K562 (cell line): ENCODE results near the gene VPS37B. TPM values are rescaled to one million over a fixed set of nuclear protein-coding genes. Genes with fewer than 3 reads are reported as not detected.

Experiments
- ATAC-seq: fragments of 200-7000 bp; cut with Tn5 transposase; 3 replicates; pipeline ENCODE4 v1.9.1; 2020; ENCODE audit warnings: moderate library complexity
- BruUV-seq: library from RNA; stranded (reverse); fragments of 400-500 nt; replicated peaks from 2 replicates; lab custom pipeline; 2021; lab: Mats Ljungman, UMichigan
- CTCF ChIA-PET: fragments of 300-600 bp; formaldehyde crosslinking; extraction: SDS; loops from one replicate; lab custom pipeline; 2021; ENCODE audit warnings: low intra/inter-chr PET ratio; lab: Yijun Ruan, JAX
- POLR2A ChIA-PET: fragments of 300-600, 350-650 bp; sonication (Branson Sonifier 250); formaldehyde crosslinking; extraction: SDS; loops from one replicate; lab custom pipeline; 2021; ENCODE audit warnings: antibody characterized with exemption, inconsistent platforms; lab: Yijun Ruan, JAX
- DNase-seq, 4 experiments: peaks; one replicate each; pipeline versions ENCODE4 v3.0.0 to v3.0.0-alpha.2; 2011 to 2018; ENCODE audit warnings: low spot score in 3 of 4, mixed read lengths in 3 of 4; ENCODE audit errors: extremely low read depth in 1 of 4
- FAIRE-seq: peaks from 2 replicates; lab custom pipeline; 2011; peaks lifted over from hg19 to GRCh38; lab: Jason Lieb, UNC
- H2AFZ ChIP-seq: 2 replicates; pipeline ENCODE4 v1.6.0; 2011; ENCODE audit warnings: low read depth, low read length, control low read depth, inconsistent platforms
- H3K27ac ChIP-seq: fragments of 200-600 bp; 3 replicates; pipeline ENCODE4 v1.8.0; 2011; ENCODE audit warnings: low read depth, mild to moderate bottlenecking, control low read depth, inconsistent platforms, low read length, moderate library complexity, mixed read lengths; ENCODE audit errors: extremely low read depth
- H3K27me3 ChIP-seq, 2 experiments: fragments of 300-600 bp in 1 of 2; 2 replicates in 1 of 2; 3 replicates in 1 of 2; pipeline versions ENCODE4 v1.6.0 to v1.8.0; 2011; ENCODE audit warnings: inconsistent platforms in 2 of 2, low read length in 2 of 2, mild to moderate bottlenecking in 1 of 2, mixed read lengths in 1 of 2, moderate library complexity in 1 of 2; ENCODE audit not compliant: control insufficient read depth in 2 of 2, insufficient read depth in 2 of 2
- H3K36me3 ChIP-seq: fragments of 300-600 bp; 3 replicates; pipeline ENCODE4 v1.8.0; 2011; ENCODE audit warnings: mild to moderate bottlenecking, low read length, inconsistent platforms; ENCODE audit not compliant: control insufficient read depth, insufficient read depth
- H3K4me1 ChIP-seq, 2 experiments: fragments of 200-600 bp in 1 of 2; replicated peaks in 1 of 2; 2 replicates in 1 of 2; 3 replicates in 1 of 2; pipeline versions ENCODE4 v1.5.1 to v1.8.0; 2011; ENCODE audit warnings: inconsistent platforms in 2 of 2, low read length in 2 of 2, mild to moderate bottlenecking in 1 of 2, mixed read lengths in 1 of 2, moderate library complexity in 1 of 2; ENCODE audit not compliant: control insufficient read depth in 2 of 2, insufficient read depth in 2 of 2
- H3K4me2 ChIP-seq: 2 replicates; pipeline ENCODE4 v1.6.1; 2011; ENCODE audit warnings: low read length, control low read depth, inconsistent platforms, mixed read lengths; ENCODE audit not compliant: insufficient read depth
- H3K4me3 ChIP-seq: fragments of 200-600 bp; sonication (generic), shearing (Covaris generic); 2 replicates; pipeline ENCODE4 v1.5.1; 2016; ENCODE audit warnings: control low read depth, inconsistent platforms
- H3K79me2 ChIP-seq: fragments of 200-600 bp; 3 replicates; pipeline ENCODE4 v1.8.0; 2011; ENCODE audit warnings: low read length, inconsistent platforms; ENCODE audit not compliant: control insufficient read depth, insufficient read depth
- H3K9ac ChIP-seq, 2 experiments: 2 replicates each; pipeline versions ENCODE4 v1.6.0 to v1.6.1; 2011; ENCODE audit warnings: low read depth in 2 of 2, low read length in 2 of 2, control low read depth in 1 of 2, inconsistent platforms in 1 of 2, mild to moderate bottlenecking in 1 of 2, mixed read lengths in 1 of 2; ENCODE audit not compliant: insufficient read depth in 1 of 2
- H3K9me1 ChIP-seq: one replicate; pipeline ENCODE4 v1.6.0; 2011; ENCODE audit warnings: inconsistent platforms, mild to moderate bottlenecking, low read length, moderate library complexity; ENCODE audit not compliant: control insufficient read depth, insufficient read depth
- H3K9me3 ChIP-seq: replicated peaks from 2 replicates; pipeline ENCODE4 v1.5.1; 2011; ENCODE audit warnings: low read depth, low read length, inconsistent platforms; ENCODE audit not compliant: control insufficient read depth, insufficient read depth
- H4K20me1 ChIP-seq: replicated peaks from 2 replicates; pipeline ENCODE4 v1.6.1; 2011; ENCODE audit warnings: low read length, inconsistent platforms, mixed read lengths; ENCODE audit not compliant: control insufficient read depth, insufficient read depth
- BACH1 ChIP-seq: fragments of 200-800 bp; sonication (Bioruptor generic); IDR thresholded peaks from 2 replicates; pipeline ENCODE4 v1.6.1; 2016; ENCODE audit warnings: missing genetic modification characterization, missing compliant biosample characterization
- CREM ChIP-seq: IDR thresholded peaks from 2 replicates; pipeline ENCODE4 v1.6.1; 2014; ENCODE audit warnings: antibody characterized with exemption, low read depth
- HMG20B ChIP-seq: fragments of 250-450 bp; sonication (Bioruptor Pico); IDR thresholded peaks from 2 replicates; pipeline ENCODE4 v1.5.0; 2021; ENCODE audit warnings: mild to moderate bottlenecking
- MYNN ChIP-seq, 2 experiments: sonication (generic); formaldehyde crosslinking in 1 of 2; IDR thresholded peaks; 2 replicates each; pipeline versions ENCODE4 v1.5.0 to v1.6.1; 2016 to 2020; ENCODE audit warnings: antibody characterized with exemption in 1 of 2, missing genetic modification reagents in 1 of 2
- NFE2 ChIP-seq: IDR thresholded peaks from 2 replicates; pipeline ENCODE4 v1.6.1; 2014; ENCODE audit warnings: antibody characterized with exemption, low read depth
- SOX6 ChIP-seq: fragments of 450-650 bp; IDR thresholded peaks from 2 replicates; pipeline ENCODE4 v1.6.1; 2014; ENCODE audit warnings: mild to moderate bottlenecking
- U2AF1 ChIP-seq: fragments of 200-400 bp; formaldehyde crosslinking; optimal IDR thresholded peaks from 2 replicates; pipeline ENCODE3; 2017; ENCODE audit warnings: mild to moderate bottlenecking, low read depth, low read length, moderate library complexity
- ZBTB1 ChIP-seq: sonication (generic); formaldehyde crosslinking; IDR thresholded peaks from 2 replicates; pipeline ENCODE4 v1.8.1; 2023; ENCODE audit warnings: missing genetic modification reagents, low read depth, mild to moderate bottlenecking, borderline replicate concordance
- ZNF239 ChIP-seq: fragments of 250-450 bp; sonication (Bioruptor Pico); IDR thresholded peaks from 2 replicates; pipeline ENCODE4 v1.4.0; 2020; ENCODE audit warnings: mild to moderate bottlenecking
- ZNF512 ChIP-seq: IDR thresholded peaks from 2 replicates; pipeline ENCODE4 v1.6.1; 2016; ENCODE audit warnings: missing genetic modification characterization, missing compliant biosample characterization
- WGBS: fragments of 100-300 bp; shearing (Covaris generic); methylation state at CpG from one replicate; pipeline ENCODE4 v1.1.6; 2016; ENCODE audit warnings: low coverage, mixed read lengths; ENCODE audit not compliant: insufficient coverage; ENCODE audit errors: missing lambda C conversion rate; 5-methylcytosine and 5-hydroxymethylcytosine counted together
- in situ Hi-C: fragments of 300-500 bp; cut with MboI; formaldehyde crosslinking; loops from 4 replicates; pipeline ENCODE4 v1.15.0; 2018; ENCODE audit warnings: inconsistent platforms, mixed read lengths
- intact Hi-C: fragments of 100-400 bp; cut with micrococcal nuclease; formaldehyde crosslinking; loops from 2 replicates; pipeline ENCODE4 v1.14.2; 2022
- polyA plus RNA-seq, 8 experiments: library from polyadenylated mRNA; depleted of rRNA in 4 of 8; stranded (reverse) in 5 of 8; unstranded in 3 of 8; fragments of >200 nt; fragmentation: Nextera tagmentation in 2 of 8; fragmentation: Illumina TruSeq in 1 of 8; extraction: Ambion mirVana in 2 of 8; extraction: Trizol in 1 of 8; gene quantifications; 2 replicates each; pipeline versions ENCODE4 v1.2.1 to v1.2.3, GENCODE V29; 2011 to 2014; ENCODE audit warnings: inconsistent platforms in 1 of 8, missing spikeins in 1 of 8
- total RNA-seq, 7 experiments: library from RNA; depleted of rRNA in 6 of 7; stranded (reverse); fragments of >200 nt in 6 of 7; fragmentation: Illumina TruSeq in 2 of 7; extraction: Trizol in 2 of 7; gene quantifications; 2 replicates each; pipeline versions ENCODE4 v1.2.1 to v1.2.3, GENCODE V29; 2011 to 2021; ENCODE audit warnings: low replicate concordance in 1 of 7

Gene VPS37B
- total and polyA plus RNA-seq, 9 of the 15 experiments (the other 6 are each of a cell fraction or from before 2014, with no cell fraction given) = 0.28 to 37.4 (median 17.9) TPM

- TF ChIP-seq ZNF512 (no peak), SOX6 (no peak), BACH1 (tag) (no peak), HMG20B (CRISPR knock-in tag) (no peak), MYNN (IDR thresholded peaks at IDR 0.05) (no peak), MYNN (CRISPR knock-in tag; IDR thresholded peaks at IDR 0.05) (no peak), CREM (no peak)
Measured at GRCh38 chr12:122847516-122847836, 48.4 kb downstream of the VPS37B start (continued).

- Histone ChIP-seq H3K27ac (no peak overlapping the region), H3K79me2 (no peaks in the 10 kb centered on the region), H3K36me3 (no peaks in the 10 kb centered on the region), H3K4me2 (no peak overlapping the region), H3K9me1 (no peaks in the 10 kb centered on the region), H3K9me3 (no peaks in the 10 kb centered on the region), H3K9ac (no peak overlapping the region; a peak in 1 of 4 replicates), H3K27me3 (no peaks in the 10 kb centered on the region), H2AFZ (no peak overlapping the region), H3K4me1 (peaks cover 0 to 52% of the 10 kb centered on the region in 2 experiments; a peak in 2 of 5 replicates), H3K4me3 (no peak overlapping the region), H4K20me1 (peaks cover 27% of the 10 kb centered on the region)
- TF ChIP-seq ZBTB1 (CRISPR knock-in tag) (no peak), NFE2 (no peak), ZNF239 (CRISPR knock-in tag) (no peak), U2AF1 (no peak)
- no peak for ATAC-seq
- WGBS = 56% methylated on average over 11 of the region's 27 CpGs
- ChIA-PET CTCF (no interaction called here), POLR2A (interaction anchor here (0.5 to 1.3 kb wide), 6 partner anchors 9 to 222 kb away, joined by 3 to 5 read pairs (median 4); no protein-coding TSS in a partner anchor)
- FAIRE-seq = no peak
- intact Hi-C loops (loop anchor here (10.0 kb wide), 1 partner anchor 52 kb away; no protein-coding TSS in a partner anchor), in situ Hi-C loops (no loop called here)
- no peak for DNase-seq
- BruUV-seq = no TSS peak
Measured at GRCh38 chr12:122846622-122847515, 49.1 kb downstream of the VPS37B start.
